Activated CD4-positive, alpha-beta T cell treated with anti-CD3 and anti-CD28 coated beads, Interleukin-2, amount 50 U/mL, for 24 hours (primary cell): ENCODE measurements around the gene ATP8B4.

Experiments used
- DNase-seq, 2 donors: peaks; one replicate each; pipeline ENCODE4 v3.0.0-alpha.2; 2020; ENCODE audit warnings: low read depth in 1 of 2, low spot score in 1 of 2

Gene ATP8B4

GRCh38 chr15:49900006-49900902 is 218.8 kb downstream of the ATP8B4 start:
- no peak for DNase-seq

- DNase-seq = no peak
Observed at GRCh38 chr15:49898575-49899283, 220.3 kb downstream of the ATP8B4 start.

- DNase-seq = no peak
Observed at GRCh38 chr15:49898097-49898496, 220.9 kb downstream of the ATP8B4 start.

GRCh38 chr15:49895347-49896223 is 223.4 kb downstream of the ATP8B4 start:
- no peak for DNase-seq

GRCh38 chr15:49890689-49891088 is 228.3 kb downstream of the ATP8B4 start:
- no peak for DNase-seq

GRCh38 chr15:49889536-49889935 is 229.5 kb downstream of the ATP8B4 start:
- DNase-seq = no peak

- DNase-seq = no peak
Observed at GRCh38 chr15:49888734-49889133, 230.3 kb downstream of the ATP8B4 start.

- no peak for DNase-seq
Observed at GRCh38 chr15:49888323-49888693, 230.7 kb downstream of the ATP8B4 start.

GRCh38 chr15:49887659-49888322 is 231.2 kb downstream of the ATP8B4 start:
- no peak for DNase-seq

GRCh38 chr15:49883121-49883520 is 235.9 kb downstream of the ATP8B4 start:
- DNase-seq = no peak

- DNase-seq = no peak
Observed at GRCh38 chr15:49881866-49882265, 237.2 kb downstream of the ATP8B4 start.

GRCh38 chr15:49881433-49881832 is 237.6 kb downstream of the ATP8B4 start:
- no peak for DNase-seq

- no peak for DNase-seq
Observed at GRCh38 chr15:49877873-49878521, 241.0 kb downstream of the ATP8B4 start.

GRCh38 chr15:49877117-49877872 is 241.7 kb downstream of the ATP8B4 start:
- no peak for DNase-seq

- DNase-seq = no peak
Observed at GRCh38 chr15:49876401-49877038, 242.5 kb downstream of the ATP8B4 start.

- DNase-seq = no peak
Observed at GRCh38 chr15:49875392-49875791, 243.6 kb downstream of the ATP8B4 start.

GRCh38 chr15:49870472-49870871 is 248.6 kb downstream of the ATP8B4 start:
- DNase-seq = no peak

- DNase-seq = no peak
Observed at GRCh38 chr15:49868348-49868747, 250.7 kb downstream of the ATP8B4 start.
